Endometrial microvascular endothelial cells (primary cell): ENCODE results near the gene CLDN12. TPM values are rescaled to one million over a fixed set of nuclear protein-coding genes. Genes with fewer than 3 reads are reported as not detected.
"Not testable (repeated sequence)": the region's sequence is repeated elsewhere in the genome, so short reads cannot be mapped to it uniquely, and the experiment has no call there.

Experiments
- in situ Hi-C: cut with HindIII; loops from 2 replicates; pipeline ENCODE4 v1.10.0; 2017; ENCODE audit warnings: low sequenced_read_pairs, low pct_unique_long_range_greater_than_20kb; ENCODE audit errors: inconsistent ontology term
- total RNA-seq: library from RNA; depleted of rRNA; stranded (reverse); fragments of >200 nt; gene quantifications from one replicate; pipeline ENCODE4 v1.2.3, GENCODE V29; 2015; ENCODE audit errors: inconsistent ontology term

The CLDN12 gene
- total RNA-seq, 1 donor from 2014 or later: 9.4 TPM

DNA sequence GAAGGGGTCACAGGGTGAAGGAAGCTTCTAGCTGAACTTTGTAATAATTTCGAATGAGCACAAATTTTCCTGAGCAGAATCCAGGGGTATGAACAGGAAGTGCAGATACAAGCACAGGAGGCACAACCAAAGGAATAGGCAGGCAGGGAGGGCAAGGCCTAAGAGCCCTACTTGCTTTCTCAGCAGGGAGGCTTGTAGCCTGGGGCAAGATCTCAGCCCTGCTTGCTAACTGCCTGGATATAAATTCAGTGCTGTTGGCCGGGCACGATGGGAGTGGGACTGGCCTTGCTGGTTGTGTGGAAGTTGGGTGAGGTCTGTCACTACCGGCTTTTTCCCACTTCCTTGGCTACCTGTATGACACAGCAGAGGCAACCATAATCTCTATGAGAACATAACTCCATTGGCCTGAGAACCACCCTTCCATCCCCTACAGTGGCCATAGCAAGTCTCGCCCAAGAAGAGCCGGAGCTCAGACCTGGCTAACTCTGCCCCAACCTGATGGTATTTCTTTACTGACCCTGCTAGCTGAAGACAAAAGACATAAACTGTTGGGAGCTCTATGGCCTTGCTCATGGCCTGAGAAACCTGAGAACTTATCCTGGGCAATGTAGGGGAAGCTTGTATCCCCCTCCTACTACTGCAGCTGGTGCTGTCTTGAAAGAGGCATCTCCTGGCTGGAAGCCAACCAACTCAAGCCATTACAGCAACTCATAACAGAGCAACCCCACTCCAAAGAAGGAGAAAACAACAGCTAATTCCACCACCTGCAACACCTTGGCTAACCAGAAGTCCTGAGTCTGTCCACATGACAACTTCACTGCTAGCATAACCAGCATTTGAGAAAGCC lies 27.6 kb downstream of the CLDN12 start:
- in situ Hi-C loops: no loop called here

DNA sequence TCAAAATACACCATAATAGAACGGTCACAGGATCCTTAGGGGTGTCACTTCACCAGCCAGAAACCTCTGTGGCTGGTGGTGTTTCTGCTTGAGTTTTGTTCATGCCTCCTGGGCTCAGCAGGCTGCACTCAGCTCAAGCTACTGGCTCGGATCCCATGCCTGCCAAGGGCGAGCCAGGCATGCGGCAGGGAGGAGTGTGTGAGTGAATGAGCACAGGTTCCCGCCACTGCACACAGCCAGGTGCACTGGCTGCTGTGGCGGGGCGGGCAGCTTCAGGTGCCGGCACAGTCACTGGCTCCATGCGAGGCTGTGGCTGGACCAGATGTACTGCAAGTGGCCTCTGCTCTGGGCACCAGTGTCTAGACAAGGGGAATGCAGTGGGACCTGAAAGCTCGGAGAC lies 29.5 kb downstream of the CLDN12 start:
- in situ Hi-C loops: no loop called here

- in situ Hi-C loops: no loop called here
Observed at GRCh38 chr7:90433221-90433620, 30.0 kb downstream of the CLDN12 start.

DNA sequence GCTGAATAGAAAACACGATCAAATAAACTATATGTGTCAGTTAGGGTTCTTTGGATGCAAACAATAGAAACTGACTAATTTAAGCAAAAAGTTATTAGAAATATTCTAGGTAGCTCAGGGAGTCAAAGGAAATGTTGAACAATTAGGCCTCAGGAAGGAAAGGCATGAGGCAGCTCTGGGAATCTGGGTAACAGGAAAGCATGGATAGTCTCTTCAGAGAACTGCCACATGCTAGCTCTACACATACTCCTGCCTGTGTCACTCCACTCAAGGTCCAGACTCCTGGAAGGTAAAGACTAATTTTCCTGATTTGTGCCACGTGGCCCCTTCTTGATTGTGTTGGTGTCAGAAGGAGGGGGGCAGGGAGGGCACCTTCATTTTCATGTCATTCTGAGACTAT lies 42.4 kb downstream of the CLDN12 start:
- in situ Hi-C loops: no loop called here

- in situ Hi-C loops: no loop called here
Observed at GRCh38 chr7:90446137-90446899, 43.1 kb downstream of the CLDN12 start.

DNA sequence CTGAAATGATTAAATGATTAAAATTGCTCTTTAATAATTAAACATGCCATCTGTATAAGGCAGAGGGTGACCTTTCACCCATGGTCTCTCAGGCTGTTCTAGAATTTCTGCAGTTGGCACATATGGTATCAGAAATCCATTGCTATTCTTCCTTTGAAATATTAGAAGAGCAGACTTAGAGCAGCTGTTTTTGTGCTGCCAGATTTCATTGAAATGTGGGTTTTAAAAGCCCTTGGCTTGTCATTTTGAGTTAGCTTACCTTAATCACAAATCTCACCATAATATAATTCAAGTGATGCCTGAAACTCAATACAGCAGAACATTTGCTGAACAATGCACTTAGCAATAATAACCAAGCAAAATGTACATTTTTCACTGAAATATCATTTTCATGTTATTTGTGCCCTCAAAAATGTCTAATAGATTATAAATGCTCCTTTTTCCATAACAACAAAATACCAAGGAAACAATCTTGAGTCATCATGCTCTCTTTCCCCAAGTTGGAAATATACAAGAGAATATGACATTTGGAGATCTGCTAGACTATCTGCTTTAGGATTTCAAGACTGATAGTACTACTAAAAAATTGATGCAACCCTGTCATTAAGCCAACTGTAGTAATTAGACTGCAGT lies 50.1 kb downstream of the CLDN12 start:
- in situ Hi-C loops: no loop called here

GRCh38 chr7:90453931-90454330 lies 50.7 kb downstream of the CLDN12 start:
- in situ Hi-C loops: no loop called here

DNA sequence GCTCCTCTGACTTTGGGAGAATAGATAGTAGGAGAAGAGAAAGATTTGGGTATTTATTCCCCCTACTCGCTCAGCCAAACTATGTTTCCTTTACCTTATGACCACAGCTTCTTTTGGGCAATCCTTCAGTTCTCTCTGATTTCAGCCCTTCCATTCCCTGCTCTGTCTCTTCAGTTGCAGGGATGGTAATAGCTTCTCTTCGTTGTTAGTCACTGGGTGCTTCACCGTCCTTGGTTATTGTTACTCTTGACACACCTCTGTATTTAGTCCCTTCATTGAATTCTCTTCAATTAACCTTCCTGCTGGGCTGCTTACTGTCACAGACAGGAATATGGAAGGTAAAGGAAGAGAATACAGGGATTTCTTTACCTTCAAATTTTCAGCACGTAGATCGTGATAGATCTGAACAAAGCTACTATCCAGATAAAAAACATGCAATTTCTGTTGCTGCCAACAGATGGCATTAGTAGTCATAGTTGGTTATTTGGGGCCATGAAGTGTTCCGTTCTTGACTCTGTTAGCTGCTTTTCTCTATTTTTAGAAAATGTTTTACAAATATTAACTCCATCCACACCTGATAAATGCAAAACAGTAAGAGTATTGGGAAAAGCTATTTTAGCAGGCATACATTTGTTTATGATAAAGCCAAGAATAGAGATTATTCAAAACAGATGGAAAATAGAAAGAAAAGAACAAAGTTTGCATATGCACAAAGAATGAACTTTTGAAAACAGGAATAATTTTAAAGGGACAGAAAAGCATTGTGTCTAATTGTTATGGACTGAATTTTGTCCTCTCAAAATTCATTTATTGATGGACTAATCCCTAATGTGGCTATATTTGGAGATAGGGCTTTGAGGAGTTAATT lies 52.1 kb downstream of the CLDN12 start:
- in situ Hi-C loops: no loop called here

- in situ Hi-C loops: no loop called here
Observed at GRCh38 chr7:90458104-90458503, 54.8 kb downstream of the CLDN12 start.

DNA sequence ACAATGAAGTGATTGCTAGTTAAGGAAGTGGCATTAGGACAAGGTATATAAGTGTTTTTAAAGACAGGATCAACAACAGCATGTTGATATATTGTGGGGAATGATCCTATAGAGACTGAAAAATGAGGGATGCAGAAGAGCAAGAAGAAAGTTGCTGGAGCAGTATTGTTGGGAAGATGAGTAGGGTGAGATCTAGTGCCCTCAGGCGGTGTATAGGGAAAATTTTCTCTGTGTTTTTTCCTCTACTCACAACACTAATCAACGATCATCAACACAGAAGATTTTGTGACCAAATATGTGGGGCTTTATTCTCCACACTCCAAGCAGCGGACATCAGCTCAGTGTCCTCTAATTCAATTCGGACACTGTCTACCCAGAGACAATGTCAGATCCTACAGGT lies 56.6 kb downstream of the CLDN12 start:
- in situ Hi-C loops: no loop called here

GRCh38 chr7:90461219-90461618 lies 58.0 kb downstream of the CLDN12 start:
- in situ Hi-C loops: no loop called here

DNA sequence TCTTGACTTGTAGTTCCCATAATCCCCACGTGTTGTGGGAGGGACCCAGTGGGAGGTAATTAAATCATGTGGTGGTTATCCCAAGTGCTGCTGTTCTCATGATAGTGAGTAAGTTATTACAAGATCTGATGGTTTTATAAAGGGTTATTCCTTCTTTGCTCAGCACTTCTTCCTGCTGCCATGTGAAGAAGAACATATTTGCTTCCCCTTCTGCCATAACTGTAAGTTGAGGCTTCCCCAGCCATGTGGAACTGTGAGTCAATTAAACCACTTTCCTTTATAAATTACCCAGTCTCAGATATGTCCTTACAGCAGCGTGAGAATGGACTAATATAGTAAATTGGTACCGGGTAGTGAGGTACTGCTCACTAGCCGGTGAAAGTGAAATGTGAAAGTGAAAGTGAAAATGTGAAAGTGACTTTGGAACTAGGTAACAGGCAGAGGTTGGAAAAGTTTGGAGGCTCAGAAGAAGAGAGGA lies 59.9 kb downstream of the CLDN12 start:
- in situ Hi-C loops: not testable (repeated sequence)

Other genes starting within 250 kb of the CLDN12 start
- 110 TPM for gene STEAP1, start 249.0 kb upstream of the CLDN12 start, total RNA-seq
- gene STEAP2, start 191.7 kb upstream of the CLDN12 start, total RNA-seq: 15.1 TPM
- gene CFAP69, start 158.3 kb upstream of the CLDN12 start, total RNA-seq: 0.19 TPM
- gene FAM237B, start 82.2 kb upstream of the CLDN12 start, total RNA-seq: not detected
- 5.9 TPM for gene GTPBP10, start 56.7 kb upstream of the CLDN12 start, total RNA-seq
- not detected for gene PTTG1IP2, start 66.2 kb downstream of the CLDN12 start, total RNA-seq
- 7.2 TPM for gene CDK14, start 192.9 kb downstream of the CLDN12 start, total RNA-seq